RWPE1 (cell line): ENCODE measurements around the gene AP5B1.

Experiments
- CTCF ChIA-PET: fragments of 350-600 bp; sonication (Branson Sonifier 250); formaldehyde crosslinking; extraction: SDS; loops from one replicate; lab custom pipeline; 2021; lab: Yijun Ruan, JAX
- POLR2A ChIA-PET: fragments of 400-600 bp; formaldehyde crosslinking; extraction: SDS; loops from one replicate; lab custom pipeline; 2020; ENCODE audit warnings: antibody characterized with exemption; ENCODE audit not compliant: low non-redundant PET; lab: Yijun Ruan, JAX
- DNase-seq: peaks from one replicate; pipeline ENCODE4 v3.0.0; 2012; ENCODE audit warnings: low spot score
- H3K27ac ChIP-seq: fragments of 450-650 bp; 2 replicates; pipeline ENCODE4 v1.5.1; 2017
- TF ChIP-seq, protein P1 (sequence below): fragments of 450-650 bp; conservative IDR thresholded peaks from 2 replicates; pipeline ENCODE4 v1.5.1; 2017; ENCODE audit warnings: low read depth, mild to moderate bottlenecking

The AP5B1 gene

DNA sequence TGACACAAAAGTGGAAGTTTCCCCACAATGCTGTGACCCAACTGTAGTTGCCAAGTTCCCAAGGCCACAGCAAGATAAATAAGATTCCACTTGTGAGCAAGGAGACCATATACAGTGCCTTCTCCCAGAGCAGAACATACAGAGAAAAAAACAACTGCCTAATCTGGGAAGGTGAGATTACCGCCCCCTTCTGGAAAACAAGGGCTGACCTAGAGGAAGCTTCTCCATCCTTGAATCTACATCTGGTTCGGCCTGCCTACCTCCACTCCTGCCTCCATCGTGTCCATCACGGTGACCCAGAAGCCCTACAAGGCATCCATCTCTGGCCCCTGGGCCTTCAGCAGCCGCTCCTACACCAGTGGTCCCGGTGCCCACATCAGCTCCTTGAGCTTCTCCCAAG lies 54.1 kb downstream of the AP5B1 start:
- ChIA-PET POLR2A (no interaction called here), CTCF (interaction anchor here (0.6 to 0.8 kb wide), 3 partner anchors 10 to 330 kb away, joined by 3 read pairs; no protein-coding TSS in a partner anchor)
- H3K27ac ChIP-seq, result no peak overlapping the region
- no peak for DNase-seq
- TF ChIP-seq, protein P1, sequence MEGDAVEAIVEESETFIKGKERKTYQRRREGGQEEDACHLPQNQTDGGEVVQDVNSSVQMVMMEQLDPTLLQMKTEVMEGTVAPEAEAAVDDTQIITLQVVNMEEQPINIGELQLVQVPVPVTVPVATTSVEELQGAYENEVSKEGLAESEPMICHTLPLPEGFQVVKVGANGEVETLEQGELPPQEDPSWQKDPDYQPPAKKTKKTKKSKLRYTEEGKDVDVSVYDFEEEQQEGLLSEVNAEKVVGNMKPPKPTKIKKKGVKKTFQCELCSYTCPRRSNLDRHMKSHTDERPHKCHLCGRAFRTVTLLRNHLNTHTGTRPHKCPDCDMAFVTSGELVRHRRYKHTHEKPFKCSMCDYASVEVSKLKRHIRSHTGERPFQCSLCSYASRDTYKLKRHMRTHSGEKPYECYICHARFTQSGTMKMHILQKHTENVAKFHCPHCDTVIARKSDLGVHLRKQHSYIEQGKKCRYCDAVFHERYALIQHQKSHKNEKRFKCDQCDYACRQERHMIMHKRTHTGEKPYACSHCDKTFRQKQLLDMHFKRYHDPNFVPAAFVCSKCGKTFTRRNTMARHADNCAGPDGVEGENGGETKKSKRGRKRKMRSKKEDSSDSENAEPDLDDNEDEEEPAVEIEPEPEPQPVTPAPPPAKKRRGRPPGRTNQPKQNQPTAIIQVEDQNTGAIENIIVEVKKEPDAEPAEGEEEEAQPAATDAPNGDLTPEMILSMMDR, result no peak
